T-helper 9 cell (primary cell): ENCODE measurements around the gene RTL10.

Experiments
- DNase-seq: peaks from one replicate; pipeline ENCODE4 v3.0.0-alpha.2; 2020

The RTL10 gene

DNA sequence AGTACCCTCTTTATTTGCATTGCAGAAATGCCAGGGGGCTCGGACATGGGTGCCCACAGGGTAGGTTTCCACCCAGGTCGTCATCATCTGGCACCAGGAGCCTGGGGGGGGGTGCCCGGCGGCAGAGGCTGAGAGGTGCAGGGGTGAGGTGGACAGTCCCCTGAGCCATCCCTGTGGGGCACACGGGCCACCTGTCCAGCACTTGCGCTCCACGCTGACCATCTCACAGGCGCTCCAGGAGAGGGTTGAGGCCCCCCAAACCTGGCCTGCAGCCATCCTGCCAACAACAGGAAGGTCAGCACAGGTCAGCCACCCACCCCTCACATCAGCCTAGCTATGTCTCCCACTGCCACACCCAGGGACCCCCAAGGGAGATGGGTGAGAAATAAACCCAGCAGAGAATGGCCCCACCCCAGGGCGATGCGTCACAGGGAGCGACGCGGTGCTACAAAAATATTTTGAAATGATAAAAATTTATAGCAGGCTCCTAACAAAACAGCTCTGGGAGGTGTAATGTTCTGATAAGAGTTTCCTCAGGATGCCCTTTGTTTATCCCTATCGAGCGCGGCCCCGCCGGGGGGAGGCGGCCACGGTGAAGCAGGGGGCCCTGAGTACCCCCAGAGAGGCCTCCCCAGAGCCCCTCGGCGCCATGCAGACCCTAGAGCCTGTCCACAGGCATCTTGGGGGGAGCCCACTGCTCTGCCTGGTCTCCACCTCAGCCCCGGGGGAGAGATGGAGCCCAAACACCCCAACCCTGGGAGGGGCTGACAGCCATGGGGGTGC is 21.0 kb upstream of the RTL10 start:
- no peak for DNase-seq

DNA sequence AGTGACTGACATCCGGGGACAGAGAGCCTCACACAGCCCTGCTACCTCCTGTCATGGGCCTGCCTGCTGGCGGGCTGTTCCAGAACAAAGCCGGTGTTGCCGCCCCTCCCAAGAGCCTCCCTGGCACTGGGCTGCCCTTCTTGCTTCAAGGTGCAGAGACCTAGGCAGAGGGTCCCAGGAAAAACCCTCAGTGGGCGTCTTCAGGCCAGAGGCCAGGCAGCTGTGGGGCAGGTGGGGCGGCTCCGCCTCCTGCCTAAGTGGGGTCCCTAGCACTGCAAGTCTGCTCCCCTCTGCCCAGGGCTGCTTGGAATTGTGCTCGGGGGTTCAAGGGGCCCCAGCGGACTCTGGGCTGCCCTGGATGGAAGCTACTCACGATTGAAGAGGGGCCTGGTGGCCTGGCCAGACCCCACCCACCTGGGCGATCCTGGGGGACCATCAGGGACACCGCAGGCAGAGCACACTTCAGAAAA is 20.4 kb upstream of the RTL10 start:
- DNase-seq: no peak

GRCh38 chr22:19874307-19875060 is 19.8 kb upstream of the RTL10 start:
- no peak for DNase-seq

GRCh38 chr22:19873960-19874306 is 19.3 kb upstream of the RTL10 start:
- DNase-seq: no peak

GRCh38 chr22:19873138-19873959 is 18.7 kb upstream of the RTL10 start:
- DNase-seq: no peak

DNA sequence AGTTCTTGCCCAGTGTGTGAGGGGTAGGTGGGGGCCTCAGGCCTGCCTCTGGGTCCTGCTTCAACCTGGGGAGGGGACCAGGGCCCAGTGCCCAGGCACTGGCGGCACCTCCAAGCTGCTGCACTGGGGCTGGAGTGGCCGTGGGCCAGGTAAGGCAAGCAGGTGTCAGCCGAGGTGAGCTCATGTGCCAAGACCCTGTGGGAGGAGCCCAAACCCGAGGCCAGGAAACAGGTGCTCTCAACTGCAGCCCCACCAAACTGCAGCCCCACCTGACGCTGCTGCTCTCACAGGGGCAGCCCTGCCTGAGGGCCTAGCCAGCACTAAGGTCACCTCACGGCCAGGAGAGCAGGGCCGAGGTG is 18.1 kb upstream of the RTL10 start:
- no peak for DNase-seq

- DNase-seq: no peak
Observed at GRCh38 chr22:19871845-19872778, 17.4 kb upstream of the RTL10 start.

- DNase-seq: no peak
Observed at GRCh38 chr22:19871023-19871844, 16.6 kb upstream of the RTL10 start.

GRCh38 chr22:19870153-19871022 is 15.7 kb upstream of the RTL10 start:
- DNase-seq: no peak

DNA sequence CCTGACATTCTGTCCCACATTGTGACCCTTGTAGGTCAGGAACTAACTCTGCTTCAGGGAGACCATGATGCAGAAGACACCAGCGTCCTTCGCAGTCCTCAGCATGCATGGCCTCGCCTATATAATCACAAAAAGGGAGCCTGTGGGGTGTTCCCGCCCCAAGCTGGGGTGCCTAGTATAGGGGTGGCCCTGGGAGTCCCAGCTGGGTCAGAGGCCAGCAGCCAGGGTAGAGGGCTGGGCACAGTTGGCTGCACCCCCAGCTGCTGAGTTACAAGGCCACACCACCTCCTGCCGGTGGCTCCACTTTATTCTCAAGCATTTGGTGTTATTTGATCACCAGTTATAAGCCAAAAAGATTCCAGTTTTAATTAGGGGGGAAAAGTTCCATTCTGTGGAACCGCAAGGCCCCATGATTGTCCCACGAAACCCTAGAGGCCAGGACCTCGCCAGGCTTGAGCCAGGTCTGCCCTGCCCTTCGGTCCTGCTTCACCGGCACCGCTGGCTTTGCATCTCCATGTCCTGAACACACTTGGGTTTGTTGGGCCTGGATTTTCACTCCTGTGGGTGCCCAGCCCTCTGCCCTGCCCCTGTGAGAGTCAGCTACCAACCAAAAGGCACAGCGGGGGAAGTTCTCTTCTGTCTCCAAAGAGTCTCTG is 15.0 kb upstream of the RTL10 start:
- DNase-seq: no peak

DNA sequence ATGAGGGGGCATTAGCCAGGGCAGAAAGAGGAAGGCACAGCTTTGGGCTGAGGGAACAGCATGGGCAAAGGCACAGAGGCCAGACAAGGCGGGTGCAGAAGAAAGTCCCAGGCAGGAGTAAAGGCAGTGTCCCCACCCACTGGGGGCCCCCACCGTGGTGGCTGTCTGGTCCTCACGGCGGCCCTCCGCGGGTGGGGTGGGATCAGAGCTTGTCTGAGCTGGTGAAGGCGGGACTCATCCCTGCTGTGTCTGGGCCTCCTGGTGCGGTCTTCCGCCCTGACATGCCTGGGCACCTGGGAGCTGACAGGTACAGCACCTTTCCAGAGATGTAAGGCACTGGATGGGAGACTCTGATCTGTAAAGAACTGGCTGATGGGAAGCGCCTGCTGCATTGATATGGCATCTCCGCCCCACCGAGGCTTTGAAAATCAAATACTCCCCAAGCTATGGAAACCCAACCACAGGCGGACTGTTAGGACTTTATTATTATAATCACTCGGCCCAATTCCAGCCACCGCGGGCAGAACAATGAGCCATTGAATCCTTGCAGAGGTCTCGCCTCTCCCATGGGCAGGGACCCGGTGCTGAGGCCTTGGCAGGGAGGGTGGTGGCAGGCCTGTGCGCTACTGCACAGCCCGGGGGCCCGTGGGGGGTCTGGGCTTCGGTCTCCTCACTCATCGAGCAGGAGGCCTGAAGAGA is 14.2 kb upstream of the RTL10 start:
- no peak for DNase-seq

DNA sequence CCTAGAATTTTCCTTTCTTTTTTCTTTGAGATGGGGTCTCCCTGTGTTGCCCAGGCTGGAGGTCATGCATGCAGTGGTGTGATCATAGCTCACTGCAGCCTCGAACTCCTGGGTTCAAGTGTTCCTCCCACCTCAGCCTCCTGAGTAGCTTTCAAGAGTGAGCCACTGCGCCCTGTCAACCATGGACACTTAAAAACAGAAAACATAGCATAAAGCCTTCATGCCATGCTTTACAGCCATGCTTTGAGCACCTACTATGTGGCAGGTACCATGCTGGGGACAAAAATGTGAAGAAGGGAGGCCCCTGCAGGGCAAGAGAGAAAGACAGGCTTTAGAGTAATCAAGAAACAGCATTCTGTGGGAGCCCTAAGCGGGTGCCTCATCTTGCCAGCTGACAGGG is 13.7 kb upstream of the RTL10 start:
- no peak for DNase-seq

DNA sequence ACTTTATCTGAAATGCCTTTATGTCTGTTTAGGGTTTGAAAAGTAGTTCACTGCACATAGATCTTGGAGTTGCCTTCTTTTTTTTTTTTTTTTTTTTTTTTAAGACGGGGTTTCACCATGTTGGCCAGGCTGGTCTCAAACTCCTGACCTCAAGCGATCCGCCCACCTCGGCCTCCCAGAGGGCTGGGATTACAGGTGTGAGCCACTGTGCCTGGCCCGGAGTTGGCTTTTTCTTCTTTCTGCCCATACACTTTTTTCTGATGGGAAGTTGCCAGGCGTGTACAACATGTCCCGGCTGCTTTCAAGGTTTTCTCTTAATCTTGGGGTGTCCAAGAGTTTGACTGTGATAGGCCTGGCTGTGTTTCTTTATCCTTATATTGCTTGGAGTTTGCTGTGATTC is 12.9 kb upstream of the RTL10 start:
- DNase-seq: no peak

DNA sequence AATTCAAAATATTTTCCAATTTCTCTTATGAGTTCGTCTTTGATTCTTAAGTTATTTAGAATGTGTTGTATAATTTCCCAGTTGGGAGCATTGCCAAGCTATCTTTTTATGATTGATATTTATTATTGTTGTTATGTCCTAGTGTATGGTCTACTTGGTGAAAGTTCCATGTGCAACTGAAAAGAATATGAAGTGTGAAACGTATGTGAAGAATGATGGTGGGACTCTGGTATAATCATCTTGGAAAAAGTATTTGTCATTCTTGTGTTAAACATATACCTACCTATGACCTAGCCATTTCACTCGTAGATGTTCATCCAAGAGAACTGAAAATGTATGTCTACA is 12.0 kb upstream of the RTL10 start:
- no peak for DNase-seq

- no peak for DNase-seq
Observed at GRCh38 chr22:19865141-19865829, 10.6 kb upstream of the RTL10 start.

DNA sequence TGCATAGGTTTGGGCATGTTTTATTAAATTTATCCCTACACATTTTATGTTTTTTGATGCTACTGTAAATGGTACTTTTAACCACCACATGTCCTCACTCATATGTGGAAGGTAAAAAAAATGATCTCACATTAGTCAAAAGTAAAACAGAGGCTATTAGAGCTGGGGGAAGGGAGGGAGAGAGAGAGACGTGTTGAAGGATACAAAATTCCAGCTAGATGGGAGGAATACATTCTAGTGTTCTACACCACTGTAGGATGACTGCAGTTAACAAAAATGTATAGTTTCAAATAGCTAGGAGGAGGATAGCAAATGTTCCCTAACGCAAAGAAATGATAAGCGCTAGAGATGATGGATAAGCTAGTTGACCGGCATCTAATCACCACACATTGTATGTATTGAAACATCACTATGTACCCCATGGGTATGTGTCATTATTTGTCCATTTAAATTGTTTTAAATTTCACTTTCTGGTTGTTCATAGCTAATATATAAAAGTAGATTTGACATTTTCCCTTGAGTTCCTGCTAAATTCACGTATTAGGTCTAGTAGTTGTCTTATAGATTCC is 9.9 kb upstream of the RTL10 start:
- no peak for DNase-seq

GRCh38 chr22:19863571-19863970 is 8.9 kb upstream of the RTL10 start:
- DNase-seq: no peak

GRCh38 chr22:19862619-19863246 is 8.1 kb upstream of the RTL10 start:
- no peak for DNase-seq
